HG03354 (cell line): ENCODE results near the gene ANO5.
"Not testable (repeated sequence)": the region's sequence is repeated elsewhere in the genome, so short reads cannot be mapped to it uniquely, and the experiment has no call there.

Source experiments
- ATAC-seq: cut with Tn5 transposase; IDR thresholded peaks from one replicate; pipeline ENCODE4 v1.9.1; 2021; ENCODE audit warnings: mild to moderate bottlenecking; ENCODE audit not compliant: unreplicated experiment, poor library complexity, severe bottlenecking

The ANO5 gene

DNA sequence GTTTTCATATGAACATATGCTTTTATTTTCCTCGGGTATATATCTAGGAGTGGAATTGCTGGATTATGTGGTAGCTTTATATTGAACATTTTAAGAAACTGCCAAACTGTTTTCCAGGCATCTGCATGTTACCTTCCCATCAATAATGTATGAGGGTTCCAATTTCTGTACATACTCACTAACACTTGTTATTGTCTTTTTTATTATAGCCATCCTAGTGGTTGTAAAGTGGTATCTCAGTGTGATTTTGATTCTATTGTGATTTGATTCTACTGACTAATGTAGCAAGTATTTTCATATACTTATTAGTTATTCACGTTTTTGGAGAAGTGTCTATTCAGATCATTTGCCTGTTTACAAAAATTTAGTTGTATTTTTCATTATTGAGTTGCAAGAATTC, 2.0 kb downstream of the ANO5 start:
- no peak for ATAC-seq

DNA sequence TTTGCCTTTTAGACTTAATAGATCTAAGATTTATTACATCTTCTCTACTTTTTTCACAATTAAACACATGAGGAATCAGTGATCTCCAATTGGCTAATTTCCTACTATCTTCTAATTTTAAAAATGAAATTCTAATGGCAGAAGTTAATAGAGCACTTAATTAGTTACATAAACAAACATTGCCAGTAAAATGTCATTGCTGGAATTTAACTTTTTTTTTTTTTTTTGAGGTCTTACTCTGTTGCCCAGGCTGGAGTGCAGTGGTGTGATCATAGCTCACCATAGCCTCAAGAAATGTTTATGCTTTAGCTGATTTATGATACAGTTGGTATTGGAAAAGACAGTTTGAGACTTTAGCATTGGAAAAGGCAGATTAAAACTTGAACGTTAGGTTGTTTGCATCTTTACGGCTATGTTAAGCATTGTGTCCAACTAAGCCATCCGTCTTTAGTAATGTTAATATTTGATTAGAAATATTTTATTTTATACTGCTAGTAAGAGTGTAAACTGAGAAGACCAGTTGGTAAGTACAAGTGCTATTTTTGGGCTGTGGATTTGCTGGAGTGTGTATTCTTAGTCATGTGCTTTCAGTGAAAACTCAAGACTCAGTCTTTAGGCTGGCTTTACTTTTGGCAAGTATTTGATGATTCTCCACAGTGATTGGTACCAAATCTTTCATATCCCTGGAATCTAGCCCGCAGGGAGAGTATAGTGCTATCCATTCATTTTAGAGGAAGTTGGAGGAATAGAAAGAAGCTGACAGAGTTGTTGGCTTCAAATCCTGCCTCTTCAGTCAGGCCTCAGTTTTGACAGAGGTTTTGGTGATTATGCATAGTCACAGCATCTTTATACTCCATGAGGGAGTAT, 4.5 kb downstream of the ANO5 start:
- no peak for ATAC-seq

- no peak for ATAC-seq
Measured at GRCh38 chr11:22199243-22199642, 6.4 kb downstream of the ANO5 start.

- peak; percentile 60 for ATAC-seq
Measured at GRCh38 chr11:22203281-22203680, 10.4 kb downstream of the ANO5 start.

DNA sequence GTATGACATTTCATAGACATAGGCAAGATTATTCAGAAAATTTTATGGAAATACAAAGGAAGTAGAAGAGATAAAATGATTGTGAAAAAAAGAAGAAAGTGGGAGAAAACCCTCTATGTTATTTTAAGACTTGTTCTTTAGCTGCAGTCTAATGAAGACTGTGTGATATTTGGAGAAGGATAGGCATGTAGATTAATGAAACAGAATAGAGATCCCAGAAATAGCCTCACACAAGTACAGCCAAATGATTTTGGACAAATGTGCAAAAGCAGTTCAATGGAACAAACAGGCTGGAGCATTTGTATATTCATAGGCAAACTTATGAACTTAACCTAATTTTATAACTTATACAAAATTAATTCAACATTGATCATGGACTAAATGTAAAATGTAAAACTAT, 14.3 kb downstream of the ANO5 start:
- no peak for ATAC-seq

DNA sequence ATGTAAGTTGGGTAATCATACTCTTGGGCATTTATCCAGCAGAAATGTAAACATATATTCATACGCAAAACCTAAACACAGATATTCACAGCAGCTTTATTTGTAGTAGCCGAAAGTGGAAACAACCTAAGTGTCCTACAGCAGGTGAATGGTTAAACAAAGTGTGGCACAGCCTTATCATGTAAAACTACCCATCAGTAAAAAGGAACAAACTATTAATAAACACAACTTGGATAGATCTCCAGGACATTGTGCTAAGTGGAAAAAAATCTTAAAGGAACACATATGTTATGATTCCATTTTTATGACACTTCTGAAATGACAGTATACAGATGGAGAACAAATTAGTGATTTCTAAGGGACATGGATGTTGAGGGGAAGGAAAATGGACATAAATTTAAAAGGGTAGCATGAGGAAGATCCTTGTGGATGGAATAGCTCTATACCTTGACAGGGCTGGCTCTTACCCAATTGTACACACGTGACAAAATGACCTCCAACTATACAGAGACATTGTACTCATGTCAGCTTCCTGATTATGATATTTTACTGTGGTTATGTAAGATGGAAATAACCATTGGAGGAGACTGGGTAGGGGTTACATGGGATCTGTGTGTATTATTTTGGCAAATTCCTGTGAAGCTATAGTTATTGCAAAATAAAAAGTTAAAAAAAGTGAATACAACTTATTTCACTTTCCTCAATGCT, 15.4 kb downstream of the ANO5 start:
- ATAC-seq = no peak

DNA sequence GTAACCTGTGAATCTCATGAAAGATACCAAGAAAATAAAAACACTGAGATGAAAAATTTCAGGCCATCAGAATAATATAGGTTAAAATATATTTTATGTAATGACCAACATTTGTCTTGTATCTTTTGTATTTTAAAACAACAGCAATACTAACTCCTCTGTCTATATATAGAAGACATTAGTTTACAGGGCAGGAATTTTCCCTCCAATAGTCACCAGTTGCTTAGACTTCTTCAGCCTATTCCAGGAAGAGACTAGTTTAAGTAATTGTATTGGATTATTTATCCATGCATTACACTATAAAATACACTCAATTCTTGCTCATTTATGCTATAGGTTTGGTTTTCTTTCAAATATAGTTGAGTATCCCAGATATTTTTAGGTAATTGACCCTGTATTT, 24.1 kb downstream of the ANO5 start:
- ATAC-seq = no peak

DNA sequence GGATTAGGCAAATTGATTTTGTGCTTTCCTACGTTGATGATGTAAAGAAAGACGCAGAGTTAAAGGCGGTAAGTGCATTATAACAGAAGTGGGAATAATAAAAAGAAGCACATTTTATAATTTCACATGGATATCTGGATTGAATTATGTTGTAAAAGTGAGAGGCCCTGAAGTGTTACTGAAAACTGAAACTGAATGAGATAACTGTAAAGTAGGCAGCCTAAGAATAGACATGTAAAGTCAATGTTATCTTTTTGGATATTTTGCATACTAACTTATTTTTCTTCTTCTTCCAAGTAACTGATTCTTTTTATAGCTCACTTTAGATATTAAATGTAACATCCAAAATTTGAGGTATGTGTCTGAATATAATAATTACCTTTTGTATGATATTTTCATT, 28.3 kb downstream of the ANO5 start:
- no peak for ATAC-seq

GRCh38 chr11:22225190-22225589, 32.3 kb downstream of the ANO5 start:
- no peak for ATAC-seq

DNA sequence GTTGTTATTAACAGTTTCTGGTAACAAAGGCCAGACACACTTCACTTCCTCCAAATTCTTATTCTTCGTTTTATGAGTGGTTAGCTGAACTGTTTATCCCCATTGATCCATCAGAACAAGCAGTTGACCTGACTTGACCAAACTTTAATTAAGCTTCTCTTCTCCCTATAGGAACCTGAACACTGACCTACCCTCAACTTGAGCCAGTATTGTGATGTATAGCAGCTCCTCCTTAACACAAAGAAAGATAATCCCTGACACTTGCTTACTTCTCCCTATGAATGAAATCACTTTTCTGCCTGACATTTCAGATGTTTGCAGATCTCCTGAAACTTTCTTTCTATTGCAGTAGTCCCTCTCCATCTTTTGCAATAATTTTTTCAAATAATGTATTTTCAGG, 41.9 kb downstream of the ANO5 start:
- no peak for ATAC-seq

DNA sequence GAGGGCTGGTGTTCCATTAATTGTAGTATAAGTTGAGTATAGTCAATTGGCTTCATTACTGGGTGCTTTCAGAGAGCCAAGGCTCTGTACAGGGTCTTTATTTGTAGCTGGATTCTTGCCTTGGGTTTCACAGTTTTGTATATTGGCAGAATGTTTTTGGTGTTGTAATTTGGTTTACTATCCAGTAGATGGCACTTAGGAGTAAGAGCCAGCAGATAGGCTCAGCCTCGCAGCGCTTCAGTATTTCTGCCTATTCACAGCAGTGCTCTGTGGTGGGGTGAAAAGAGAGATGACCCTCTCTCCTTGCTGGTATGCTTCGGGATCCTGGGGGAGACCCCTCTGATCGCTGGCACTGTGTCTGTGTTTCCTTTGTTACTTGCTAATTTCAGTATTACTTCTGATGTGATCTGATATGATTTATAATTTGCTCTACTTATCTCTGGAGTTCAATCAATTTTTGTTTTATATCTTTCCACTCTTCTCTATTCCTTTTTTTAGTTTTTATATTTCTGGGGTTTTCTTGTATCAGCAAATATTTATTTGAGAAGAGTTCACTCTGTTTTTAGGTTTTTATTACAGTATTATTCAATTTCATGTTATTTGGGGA, 52.2 kb downstream of the ANO5 start:
- ATAC-seq = peak; percentile 98

DNA sequence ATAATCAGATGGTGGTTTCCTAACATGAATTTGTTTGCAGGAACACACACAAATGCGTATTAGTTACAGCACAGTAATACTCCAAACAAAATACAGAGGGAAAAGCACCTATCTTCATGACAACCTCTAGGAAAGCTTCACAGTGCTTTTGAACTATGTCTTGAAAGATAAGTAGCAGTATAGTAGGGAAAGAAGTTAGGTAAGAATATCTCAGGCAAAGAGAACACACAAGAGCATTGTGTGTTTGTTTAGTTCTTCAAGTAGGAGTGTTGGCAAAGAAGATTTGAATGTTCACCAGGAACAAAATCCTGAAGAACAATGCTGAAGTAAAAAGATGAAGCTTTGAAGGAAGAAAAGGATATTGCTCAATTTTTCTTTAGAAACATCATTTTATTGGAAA, 54.1 kb downstream of the ANO5 start:
- ATAC-seq = no peak

GRCh38 chr11:22249871-22250270, 57.0 kb downstream of the ANO5 start:
- ATAC-seq = no peak

DNA sequence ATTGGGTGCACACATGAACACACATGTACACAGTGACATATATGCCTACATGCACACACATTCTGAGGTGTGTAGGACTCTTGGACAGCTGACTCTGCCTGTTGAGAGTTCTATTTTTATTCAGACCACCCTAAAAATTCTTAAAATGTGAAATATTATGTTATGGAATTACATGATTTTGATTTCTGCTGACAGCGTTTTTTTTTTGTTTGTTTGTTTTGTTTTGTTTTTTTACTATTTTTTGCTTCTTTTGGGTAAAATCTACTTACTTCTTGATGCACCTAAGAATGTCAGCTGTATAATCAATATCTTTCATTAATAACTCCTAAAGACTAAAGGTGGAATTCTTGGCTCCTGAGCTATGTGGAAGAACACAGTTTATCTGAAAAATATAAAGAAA, 64.0 kb downstream of the ANO5 start:
- no peak for ATAC-seq

GRCh38 chr11:22263613-22264012, 70.7 kb downstream of the ANO5 start:
- no peak for ATAC-seq

DNA sequence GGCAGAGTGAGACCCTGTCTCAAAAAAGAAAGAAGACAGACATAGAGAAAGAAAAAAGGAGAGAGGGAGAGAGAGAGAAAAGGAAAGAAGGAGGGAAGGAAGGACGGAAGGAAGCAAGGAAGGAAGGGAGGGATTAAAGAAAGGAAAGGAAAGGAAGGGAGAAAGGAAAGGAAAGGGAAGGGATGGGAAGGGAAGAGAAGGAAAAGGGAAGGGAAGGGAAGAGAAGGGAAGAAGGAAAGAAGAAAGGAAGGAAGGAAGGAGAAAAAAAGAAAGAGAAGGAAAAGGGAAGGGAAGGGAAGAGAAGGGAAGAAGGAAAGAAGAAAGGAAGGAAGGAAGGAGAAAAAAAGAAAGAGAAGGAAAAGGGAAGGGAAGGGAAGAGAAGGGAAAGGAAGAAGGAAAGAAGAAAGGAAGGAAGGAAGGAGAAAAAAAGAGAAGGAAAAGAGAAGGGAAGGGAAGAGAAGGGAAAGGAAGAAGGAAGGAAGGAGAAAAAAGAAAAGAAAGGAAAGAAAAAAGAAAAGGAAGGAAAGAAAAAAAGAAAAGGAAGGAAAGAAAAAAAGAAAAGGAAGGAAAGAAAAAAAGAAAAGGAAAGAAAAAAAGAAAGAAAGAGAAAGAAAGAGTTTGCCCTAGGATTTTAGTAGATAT, 76.2 kb downstream of the ANO5 start:
- ATAC-seq = not testable (repeated sequence)

DNA sequence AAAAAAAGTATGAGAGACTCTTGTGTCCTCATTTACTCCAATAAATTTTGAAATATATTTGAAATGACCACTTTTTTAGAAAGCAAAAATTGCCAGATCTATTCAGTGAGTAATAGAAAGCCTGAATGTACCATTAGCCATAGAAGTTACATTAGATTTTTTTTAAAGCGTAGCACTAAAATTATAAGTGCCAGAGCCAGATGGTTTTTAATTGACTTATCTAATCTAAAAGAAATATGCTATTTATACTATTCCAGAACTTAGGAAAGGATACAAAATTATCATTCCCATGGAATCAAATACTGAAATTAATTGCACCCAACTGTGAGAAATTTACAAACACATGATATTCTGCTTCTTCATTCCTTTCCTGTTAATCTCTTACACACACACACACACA, 80.9 kb downstream of the ANO5 start:
- no peak for ATAC-seq

DNA sequence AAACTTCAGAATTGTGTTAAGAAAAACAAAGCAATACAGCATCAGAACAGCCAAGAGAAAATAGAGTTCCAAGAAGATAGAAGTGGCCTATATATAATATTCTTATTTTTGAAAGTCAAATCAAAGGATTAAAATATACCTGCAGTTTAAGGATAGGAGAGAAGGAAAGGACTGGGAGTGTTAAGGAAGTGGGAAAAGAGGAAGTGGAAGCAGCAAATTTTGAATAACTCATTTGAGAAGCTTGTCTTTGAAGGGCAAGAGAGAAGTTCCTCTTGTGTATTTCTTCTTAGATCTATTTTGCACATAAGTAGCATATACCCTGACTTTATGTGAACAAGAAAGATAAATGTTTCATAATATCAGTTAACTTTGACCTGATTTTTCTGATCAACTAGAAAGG, 82.7 kb downstream of the ANO5 start:
- ATAC-seq = no peak

DNA sequence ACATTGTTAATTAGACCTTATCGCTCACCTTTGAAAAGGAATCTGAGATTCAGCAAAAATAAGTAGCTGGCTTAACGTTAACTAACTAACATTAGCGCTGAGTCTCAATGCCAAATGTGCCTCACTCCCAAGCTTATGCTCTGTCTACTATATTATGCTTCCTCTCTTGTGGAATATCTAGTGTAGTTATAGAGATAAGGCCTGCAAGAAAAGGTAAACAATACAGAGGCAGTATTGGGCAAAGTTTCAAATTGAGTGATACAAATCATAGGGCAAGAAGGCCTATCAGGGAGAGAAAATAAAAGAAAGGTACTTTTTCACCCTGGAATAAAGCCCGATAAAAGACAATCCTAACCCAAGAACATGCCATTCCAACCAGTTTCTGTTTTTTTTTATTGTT, 83.7 kb downstream of the ANO5 start:
- ATAC-seq = no peak

DNA sequence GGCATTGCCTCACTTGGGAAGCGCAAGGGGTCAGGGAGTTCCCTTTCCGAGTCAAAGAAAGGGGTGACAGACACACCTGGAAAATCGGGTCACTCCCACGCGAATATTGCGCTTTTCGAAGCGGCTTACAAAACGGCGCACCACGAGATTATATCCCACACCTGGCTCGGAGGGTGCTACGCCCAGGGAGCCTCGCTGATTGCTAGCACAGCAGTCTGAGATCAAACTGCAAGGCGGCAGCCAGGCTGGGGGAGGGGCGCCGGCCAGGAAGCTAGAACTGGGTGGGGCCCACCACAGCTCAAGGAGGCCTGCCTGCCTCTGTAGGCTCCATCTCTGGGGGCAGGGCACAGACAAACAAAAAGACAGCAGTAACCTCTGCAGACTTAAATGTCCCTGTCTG, 92.1 kb downstream of the ANO5 start:
- ATAC-seq = not testable (repeated sequence)
